Gastrocnemius medialis (tissue), 4 donors: ENCODE results near the gene DDX51. TPM values are rescaled to one million over a fixed set of nuclear protein-coding genes. Genes with fewer than 3 reads are reported as not detected.
"Not testable (repeated sequence)": the region's sequence is repeated elsewhere in the genome, so short reads cannot be mapped to it uniquely, and the experiment has no call there.

ENCODE experiments used
- ATAC-seq, 2 donors: fragments of 150-250 bp; one replicate each; pipeline ENCODE4 v1.9.1; 2016
- DNase-seq, 2 donors: peaks; one replicate each; pipeline ENCODE4 v3.0.0-alpha.2; 2019
- H3K27ac ChIP-seq, 4 donors: fragments of 200-600 bp; sonication (generic); 1 replicate in 1 of 4; 2 replicates in 3 of 4; pipeline ENCODE4 v1.5.1; 2016 to 2018; ENCODE audit warnings: mild to moderate bottlenecking in 2 of 4, moderate library complexity in 1 of 4
- H3K27me3 ChIP-seq, 3 donors: fragments of 200-600 bp; sonication (generic) in 2 of 3; 1 replicate in 1 of 3; 2 replicates in 2 of 3; pipeline versions ENCODE4 v1.5.1 to v1.6.0; 2016 to 2019; ENCODE audit warnings: mild to moderate bottlenecking in 1 of 3, moderate library complexity in 1 of 3
- H3K36me3 ChIP-seq, 2 donors: fragments of 200-600 bp; sonication (generic) in 1 of 2; one replicate each; pipeline ENCODE4 v1.5.1; 2017 to 2018
- H3K4me1 ChIP-seq, 2 donors: fragments of 200-600 bp; sonication (generic) in 1 of 2; one replicate each; pipeline ENCODE4 v1.5.1; 2016 to 2017; ENCODE audit warnings: mild to moderate bottlenecking in 2 of 2
- H3K4me3 ChIP-seq, 4 donors: fragments of 200-600 bp; sonication (generic) in 3 of 4; 1 replicate in 1 of 4; 2 replicates in 3 of 4; pipeline ENCODE4 v1.5.1; 2016 to 2019; ENCODE audit warnings: mild to moderate bottlenecking in 2 of 4
- H3K9me3 ChIP-seq, 3 donors: fragments of 200-600 bp; sonication (generic) in 2 of 3; 1 replicate in 1 of 3; 2 replicates in 2 of 3; pipeline ENCODE4 v1.5.1; 2016 to 2019
- POLR2A ChIP-seq, 2 donors: fragments of 450-650 bp; IDR thresholded peaks; one replicate each; pipeline ENCODE4 v1.6.1; 2017; ENCODE audit warnings: antibody characterized with exemption in 2 of 2, mild to moderate bottlenecking in 2 of 2, moderate library complexity in 2 of 2
- in situ Hi-C, 4 donors: fragments of 200-750 bp; cut with MboI; loops; one replicate each; pipeline versions ENCODE4 v1.15.0 to v1.8.0; 2017; ENCODE audit warnings: low sequenced_read_pairs in 4 of 4
- intact Hi-C: fragments of 100-400 bp; cut with DNase I; formaldehyde crosslinking; loops from one replicate; pipeline ENCODE4 v1.15.1; 2023; ENCODE audit warnings: low total_unique reads
- total RNA-seq, 4 donors: library from RNA; depleted of rRNA; stranded (reverse); fragments of >200 nt; gene quantifications; one replicate each; pipeline versions ENCODE4 v1.1.0 to v1.2.3, GENCODE V29; 2016
- TF ChIP-seq, protein P1 (sequence below), 5 experiments: fragments of 450-650 bp in 3 of 5; fragments of 200-600 bp in 2 of 5; sonication (generic) in 2 of 5; IDR thresholded peaks in 4 of 5; conservative IDR thresholded peaks in 1 of 5; 1 replicate in 4 of 5; 2 replicates in 1 of 5; pipeline ENCODE4 v1.5.1; 2016 to 2019; ENCODE audit warnings: antibody characterized with exemption in 5 of 5, mild to moderate bottlenecking in 3 of 5, moderate library complexity in 3 of 5

Gene DDX51
- total RNA-seq, 4 donors from 2014 or later = 5.8 to 7.8 (median 6.5) TPM

DNA sequence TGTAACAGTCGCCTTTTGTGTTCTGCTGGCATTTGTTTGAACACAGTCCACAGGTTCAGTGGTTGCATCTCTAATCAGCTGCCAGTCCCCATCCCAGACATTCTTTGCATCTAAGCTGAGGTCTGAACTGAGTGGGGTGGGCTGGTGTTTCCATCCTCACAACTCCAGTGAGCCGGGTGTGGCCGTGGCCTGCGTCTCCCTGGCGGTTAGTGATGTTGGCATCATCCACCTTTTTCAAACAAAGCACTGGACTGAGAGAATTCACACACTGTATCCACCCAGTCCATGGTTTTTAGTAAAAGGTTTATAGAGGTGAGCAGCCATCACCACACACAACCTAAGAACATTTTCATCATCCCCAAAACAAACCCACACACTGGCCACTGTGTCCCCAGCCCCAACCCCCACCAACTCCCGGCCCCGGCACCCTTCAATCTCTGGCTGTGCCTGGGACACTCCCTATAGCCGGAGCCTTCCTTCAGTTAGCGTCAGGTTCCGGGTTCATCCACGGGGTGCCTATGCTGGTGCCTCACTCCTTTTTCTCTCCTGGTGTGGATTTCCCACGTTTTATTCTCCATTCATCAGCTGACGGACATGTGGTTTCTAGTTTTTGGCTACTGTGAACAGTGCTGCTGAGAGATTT lies 6.5 kb downstream of the DDX51 start:
- H3K4me3 ChIP-seq = no peak overlapping the region
- peaks cover 2 to 3% of the 10 kb centered on the region in 2 donors for H3K4me1 ChIP-seq
- no peaks in the 10 kb centered on the region for H3K27me3 ChIP-seq
- H3K9me3 ChIP-seq = no peaks in the 10 kb centered on the region
- ATAC-seq (no peak), DNase-seq (no peak)
- H3K27ac ChIP-seq = no peak overlapping the region
- in situ Hi-C loops (no loop called here), intact Hi-C loops (no loop called here)
- TF ChIP-seq POLR2A (IDR thresholded peaks at IDR 0.05) = no peak
- TF ChIP-seq, protein P1, sequence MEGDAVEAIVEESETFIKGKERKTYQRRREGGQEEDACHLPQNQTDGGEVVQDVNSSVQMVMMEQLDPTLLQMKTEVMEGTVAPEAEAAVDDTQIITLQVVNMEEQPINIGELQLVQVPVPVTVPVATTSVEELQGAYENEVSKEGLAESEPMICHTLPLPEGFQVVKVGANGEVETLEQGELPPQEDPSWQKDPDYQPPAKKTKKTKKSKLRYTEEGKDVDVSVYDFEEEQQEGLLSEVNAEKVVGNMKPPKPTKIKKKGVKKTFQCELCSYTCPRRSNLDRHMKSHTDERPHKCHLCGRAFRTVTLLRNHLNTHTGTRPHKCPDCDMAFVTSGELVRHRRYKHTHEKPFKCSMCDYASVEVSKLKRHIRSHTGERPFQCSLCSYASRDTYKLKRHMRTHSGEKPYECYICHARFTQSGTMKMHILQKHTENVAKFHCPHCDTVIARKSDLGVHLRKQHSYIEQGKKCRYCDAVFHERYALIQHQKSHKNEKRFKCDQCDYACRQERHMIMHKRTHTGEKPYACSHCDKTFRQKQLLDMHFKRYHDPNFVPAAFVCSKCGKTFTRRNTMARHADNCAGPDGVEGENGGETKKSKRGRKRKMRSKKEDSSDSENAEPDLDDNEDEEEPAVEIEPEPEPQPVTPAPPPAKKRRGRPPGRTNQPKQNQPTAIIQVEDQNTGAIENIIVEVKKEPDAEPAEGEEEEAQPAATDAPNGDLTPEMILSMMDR (IDR thresholded peaks at IDR 0.05 in 4 of 5, conservative IDR thresholded peaks at IDR 0.05 in 1 of 5) = no peak
- peaks cover 0 to 45% of the 10 kb centered on the region in 2 donors for H3K36me3 ChIP-seq

DNA sequence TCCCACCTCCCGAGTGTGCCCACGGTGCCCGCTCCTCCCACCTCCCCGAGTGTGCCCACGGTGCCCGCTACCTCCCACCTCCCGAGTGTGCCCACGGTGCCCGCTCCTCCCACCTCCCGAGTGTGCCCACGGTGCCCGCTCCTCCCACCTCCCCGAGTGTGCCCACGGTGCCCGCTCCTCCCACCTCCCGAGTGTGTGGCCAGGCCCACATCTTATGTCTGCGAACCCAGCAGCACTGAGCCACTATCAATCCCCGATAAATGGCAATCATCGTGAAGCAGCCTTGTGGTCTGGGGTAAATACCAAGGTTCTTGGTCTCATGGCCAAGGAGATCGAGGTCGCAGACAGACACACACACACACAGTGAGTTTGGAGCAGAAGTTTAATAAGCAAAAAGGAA lies 7.9 kb downstream of the DDX51 start:
- H3K9me3 ChIP-seq, DNase-seq, H3K4me3 ChIP-seq, ATAC-seq, intact Hi-C loops, H3K4me1 ChIP-seq, in situ Hi-C loops, H3K27me3 ChIP-seq, H3K27ac ChIP-seq: not testable (repeated sequence)
- H3K36me3 ChIP-seq = peaks cover 0 to 32% of the 10 kb centered on the region in 2 donors

DNA sequence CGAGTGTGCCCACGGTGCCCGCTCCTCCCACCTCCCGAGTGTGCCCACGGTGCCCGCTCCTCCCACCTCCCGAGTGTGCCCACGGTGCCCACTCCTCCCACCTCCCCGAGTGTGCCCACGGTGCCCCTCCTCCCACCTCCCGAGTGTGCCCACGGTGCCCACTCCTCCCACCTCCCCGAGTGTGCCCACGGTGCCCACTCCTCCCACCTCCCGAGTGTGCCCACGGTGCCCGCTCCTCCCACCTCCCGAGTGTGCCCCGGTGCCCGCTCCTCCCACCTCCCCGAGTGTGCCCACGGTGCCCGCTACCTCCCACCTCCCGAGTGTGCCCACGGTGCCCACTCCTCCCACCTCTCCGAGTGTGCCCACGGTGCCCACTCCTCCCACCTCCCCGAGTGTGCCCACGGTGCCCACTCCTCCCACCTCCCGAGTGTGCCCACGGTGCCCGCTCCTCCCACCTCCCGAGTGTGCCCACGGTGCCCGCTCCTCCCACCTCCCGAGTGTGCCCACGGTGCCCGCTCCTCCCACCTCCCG lies 9.4 kb downstream of the DDX51 start:
- H3K4me1 ChIP-seq, H3K4me3 ChIP-seq, H3K27ac ChIP-seq, H3K9me3 ChIP-seq, DNase-seq, H3K27me3 ChIP-seq, ATAC-seq, in situ Hi-C loops, intact Hi-C loops: not testable (repeated sequence)
- peaks cover 0 to 18% of the 10 kb centered on the region in 2 donors for H3K36me3 ChIP-seq

DNA sequence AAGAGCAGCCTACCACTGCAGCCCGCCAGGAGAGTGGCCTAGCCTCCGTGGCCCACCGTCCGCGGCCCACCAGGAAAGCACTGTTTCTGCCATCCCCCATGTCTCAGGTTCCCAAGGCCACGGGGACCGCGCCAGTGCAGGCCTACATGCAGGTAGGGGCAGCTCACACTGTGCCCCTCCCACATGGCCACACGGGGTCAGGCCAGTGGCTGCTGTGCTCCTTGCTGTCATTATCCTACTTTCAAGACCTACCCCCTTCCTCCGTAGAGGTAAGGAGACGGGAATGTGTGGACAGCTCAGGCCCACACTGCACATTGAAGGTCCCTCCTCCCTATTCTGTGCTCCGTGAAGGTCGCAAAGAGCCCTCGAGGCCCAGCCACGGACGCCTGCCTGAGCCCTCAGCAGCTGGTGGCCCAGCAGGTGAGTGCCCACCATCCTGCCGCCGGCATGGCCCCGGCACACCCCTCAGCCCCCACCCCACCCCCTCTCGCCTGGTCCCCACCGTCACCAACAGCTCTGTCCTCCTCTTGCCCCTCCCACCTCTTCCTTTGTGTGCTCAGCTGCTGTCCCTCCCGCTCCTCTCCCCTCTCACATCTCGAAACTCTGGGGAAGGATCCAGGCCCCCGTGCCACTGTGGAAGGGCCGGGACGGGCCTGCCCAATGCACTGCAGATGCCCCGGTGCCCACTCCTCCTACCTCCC lies 10.0 kb downstream of the DDX51 start:
- ATAC-seq (no peak), DNase-seq (no peak)
- in situ Hi-C loops (no loop called here), intact Hi-C loops (no loop called here)
- H3K9me3 ChIP-seq = no peaks in the 10 kb centered on the region
- H3K4me1 ChIP-seq = no peaks in the 10 kb centered on the region
- H3K27ac ChIP-seq = no peak overlapping the region
- TF ChIP-seq, protein P1 (IDR thresholded peaks at IDR 0.05 in 4 of 5, conservative IDR thresholded peaks at IDR 0.05 in 1 of 5) = no peak
- TF ChIP-seq POLR2A (IDR thresholded peaks at IDR 0.05) = no peak
- H3K4me3 ChIP-seq = no peak overlapping the region
- peaks cover 0 to 18% of the 10 kb centered on the region in 2 donors for H3K36me3 ChIP-seq
- H3K27me3 ChIP-seq = no peaks in the 10 kb centered on the region

DNA sequence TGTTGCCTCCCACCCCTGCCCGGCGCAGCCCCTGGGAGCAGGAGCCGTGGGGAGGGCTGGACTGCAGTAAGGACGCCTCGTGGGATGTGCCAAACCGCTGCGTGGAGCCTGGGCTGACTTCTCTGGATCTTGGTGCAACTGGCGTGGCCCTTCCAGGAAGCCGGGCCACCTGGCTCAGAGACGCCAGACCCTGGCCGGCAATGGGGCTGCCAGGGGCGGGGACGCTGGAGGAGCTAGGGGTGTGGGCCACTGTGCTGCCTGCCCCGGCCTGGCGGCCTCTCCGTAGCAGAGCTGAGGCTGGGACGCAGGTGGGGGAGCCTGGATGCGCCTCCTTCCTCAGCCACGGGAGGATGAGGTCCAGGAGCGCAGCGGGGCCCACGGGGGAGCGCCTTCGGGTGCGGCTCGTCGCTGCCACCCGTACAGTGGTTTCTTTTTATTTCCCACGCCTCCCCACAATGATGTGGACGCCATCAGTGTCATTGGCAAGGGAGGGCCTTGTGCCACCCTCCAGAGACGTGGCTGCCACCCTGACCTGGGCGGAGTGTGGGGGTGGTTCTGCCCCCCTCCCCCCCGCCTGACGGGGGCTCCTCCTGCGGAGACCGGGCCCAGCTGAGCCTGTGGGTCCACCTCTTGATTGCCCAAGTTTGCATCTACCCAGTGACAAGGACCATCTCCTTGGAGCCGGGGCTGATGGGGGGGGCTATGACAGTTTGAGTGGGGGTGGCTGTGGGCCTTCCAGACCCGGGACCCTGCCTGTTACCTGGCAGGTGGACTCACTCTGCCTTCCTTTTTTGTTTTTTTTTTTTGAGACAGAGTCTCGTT lies 11.3 kb downstream of the DDX51 start:
- DNase-seq (no peak), ATAC-seq (no peak)
- intact Hi-C loops = no loop called here
- Histone ChIP-seq H3K4me1 (no peaks in the 10 kb centered on the region), H3K4me3 (no peak overlapping the region), H3K9me3 (no peaks in the 10 kb centered on the region), H3K27me3 (no peaks in the 10 kb centered on the region), H3K27ac (no peak overlapping the region), H3K36me3 (peaks cover 0 to 14% of the 10 kb centered on the region in 2 donors)
- in situ Hi-C loops = no loop called here
- TF ChIP-seq, protein P1 (IDR thresholded peaks at IDR 0.05 in 4 of 5, conservative IDR thresholded peaks at IDR 0.05 in 1 of 5) = no peak
- TF ChIP-seq POLR2A (IDR thresholded peaks at IDR 0.05) = no peak
